GM21381 (cell line): ENCODE data around the gene TOLLIP.
"Not testable (repeated sequence)": the region's sequence is repeated elsewhere in the genome, so short reads cannot be mapped to it uniquely, and the experiment has no call there.

Experiments
- ATAC-seq: cut with Tn5 transposase; IDR thresholded peaks from one replicate; pipeline ENCODE4 v1.9.1; 2021; ENCODE audit warnings: mild to moderate bottlenecking, moderate library complexity; ENCODE audit not compliant: unreplicated experiment

Gene TOLLIP

DNA sequence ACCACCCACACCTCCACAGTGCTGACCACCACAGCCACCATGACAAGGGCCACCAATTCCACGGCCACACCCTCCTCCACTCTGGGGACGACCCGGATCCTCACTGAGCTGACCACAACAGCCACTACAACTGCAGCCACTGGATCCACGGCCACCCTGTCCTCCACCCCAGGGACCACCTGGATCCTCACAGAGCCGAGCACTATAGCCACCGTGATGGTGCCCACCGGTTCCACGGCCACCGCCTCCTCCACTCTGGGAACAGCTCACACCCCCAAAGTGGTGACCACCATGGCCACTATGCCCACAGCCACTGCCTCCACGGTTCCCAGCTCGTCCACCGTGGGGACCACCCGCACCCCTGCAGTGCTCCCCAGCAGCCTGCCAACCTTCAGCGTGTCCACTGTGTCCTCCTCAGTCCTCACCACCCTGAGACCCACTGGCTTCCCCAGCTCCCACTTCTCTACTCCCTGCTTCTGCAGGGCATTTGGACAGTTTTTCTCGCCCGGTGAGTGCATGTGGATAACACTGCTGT is 58.1 kb downstream of the TOLLIP start:
- no peak for ATAC-seq

DNA sequence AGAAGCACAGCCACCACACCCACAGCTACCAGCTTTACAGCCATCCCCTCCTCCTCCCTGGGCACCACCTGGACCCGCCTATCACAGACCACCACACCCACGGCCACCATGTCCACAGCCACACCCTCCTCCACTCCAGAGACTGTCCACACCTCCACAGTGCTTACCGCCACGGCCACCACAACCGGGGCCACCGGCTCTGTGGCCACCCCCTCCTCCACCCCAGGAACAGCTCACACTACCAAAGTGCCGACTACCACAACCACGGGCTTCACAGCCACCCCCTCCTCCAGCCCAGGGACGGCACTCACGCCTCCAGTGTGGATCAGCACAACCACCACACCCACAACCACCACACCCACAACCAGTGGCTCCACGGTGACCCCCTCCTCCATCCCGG is 59.0 kb downstream of the TOLLIP start:
- not testable (repeated sequence) for ATAC-seq

DNA sequence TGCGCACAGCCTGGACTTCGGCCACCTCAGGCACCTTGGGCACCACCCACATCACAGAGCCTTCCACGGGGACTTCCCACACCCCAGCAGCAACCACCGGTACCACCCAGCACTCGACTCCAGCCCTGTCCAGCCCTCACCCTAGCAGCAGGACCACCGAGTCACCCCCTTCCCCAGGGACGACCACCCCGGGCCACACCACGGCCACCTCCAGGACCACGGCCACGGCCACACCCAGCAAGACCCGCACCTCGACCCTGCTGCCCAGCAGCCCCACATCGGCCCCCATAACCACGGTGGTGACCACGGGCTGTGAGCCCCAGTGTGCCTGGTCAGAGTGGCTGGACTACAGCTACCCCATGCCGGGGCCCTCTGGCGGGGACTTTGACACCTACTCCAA is 60.5 kb downstream of the TOLLIP start:
- not testable (repeated sequence) for ATAC-seq

DNA sequence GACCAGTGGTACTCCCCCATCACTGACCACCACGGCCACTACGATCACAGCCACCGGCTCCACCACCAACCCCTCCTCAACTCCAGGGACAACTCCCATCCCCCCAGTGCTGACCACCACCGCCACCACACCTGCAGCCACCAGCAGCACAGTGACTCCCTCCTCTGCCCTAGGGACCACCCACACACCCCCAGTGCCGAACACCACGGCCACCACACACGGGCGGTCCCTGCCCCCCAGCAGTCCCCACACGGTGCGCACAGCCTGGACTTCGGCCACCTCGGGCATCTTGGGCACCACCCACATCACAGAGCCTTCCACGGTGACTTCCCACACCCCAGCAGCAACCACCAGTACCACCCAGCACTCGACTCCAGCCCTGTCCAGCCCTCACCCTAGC is 62.4 kb downstream of the TOLLIP start:
- not testable (repeated sequence) for ATAC-seq

DNA sequence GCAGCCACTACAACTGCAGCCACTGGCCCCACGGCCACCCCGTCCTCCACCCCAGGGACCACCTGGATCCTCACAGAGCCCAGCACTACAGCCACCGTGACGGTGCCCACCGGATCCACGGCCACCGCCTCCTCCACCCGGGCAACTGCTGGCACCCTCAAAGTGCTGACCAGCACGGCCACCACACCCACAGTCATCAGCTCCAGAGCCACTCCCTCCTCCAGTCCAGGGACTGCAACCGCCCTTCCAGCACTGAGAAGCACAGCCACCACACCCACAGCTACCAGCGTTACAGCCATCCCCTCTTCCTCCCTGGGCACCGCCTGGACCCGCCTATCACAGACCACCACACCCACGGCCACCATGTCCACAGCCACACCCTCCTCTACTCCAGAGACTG is 63.1 kb downstream of the TOLLIP start:
- ATAC-seq, result not testable (repeated sequence)

DNA sequence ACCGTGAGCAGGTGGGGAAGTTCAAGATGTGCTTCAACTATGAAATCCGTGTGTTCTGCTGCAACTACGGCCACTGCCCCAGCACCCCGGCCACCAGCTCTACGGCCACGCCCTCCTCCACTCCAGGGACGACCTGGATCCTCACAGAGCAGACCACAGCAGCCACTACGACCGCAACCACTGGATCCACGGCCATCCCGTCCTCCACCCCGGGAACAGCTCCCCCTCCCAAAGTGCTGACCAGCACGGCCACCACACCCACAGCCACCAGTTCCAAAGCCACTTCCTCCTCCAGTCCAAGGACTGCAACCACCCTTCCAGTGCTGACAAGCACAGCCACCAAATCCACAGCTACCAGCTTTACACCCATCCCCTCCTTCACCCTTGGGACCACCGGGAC is 63.7 kb downstream of the TOLLIP start:
- ATAC-seq, result not testable (repeated sequence)

DNA sequence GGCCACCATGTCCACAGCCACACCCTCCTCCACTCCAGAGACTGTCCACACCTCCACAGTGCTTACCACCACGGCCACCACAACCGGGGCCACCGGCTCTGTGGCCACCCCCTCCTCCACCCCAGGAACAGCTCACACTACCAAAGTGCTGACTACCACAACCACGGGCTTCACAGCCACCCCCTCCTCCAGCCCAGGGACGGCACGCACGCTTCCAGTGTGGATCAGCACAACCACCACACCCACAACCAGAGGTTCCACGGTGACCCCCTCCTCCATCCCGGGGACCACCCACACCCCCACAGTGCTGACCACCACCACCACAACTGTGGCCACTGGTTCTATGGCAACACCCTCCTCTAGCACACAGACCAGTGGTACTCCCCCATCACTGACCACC is 64.9 kb downstream of the TOLLIP start:
- not testable (repeated sequence) for ATAC-seq

DNA sequence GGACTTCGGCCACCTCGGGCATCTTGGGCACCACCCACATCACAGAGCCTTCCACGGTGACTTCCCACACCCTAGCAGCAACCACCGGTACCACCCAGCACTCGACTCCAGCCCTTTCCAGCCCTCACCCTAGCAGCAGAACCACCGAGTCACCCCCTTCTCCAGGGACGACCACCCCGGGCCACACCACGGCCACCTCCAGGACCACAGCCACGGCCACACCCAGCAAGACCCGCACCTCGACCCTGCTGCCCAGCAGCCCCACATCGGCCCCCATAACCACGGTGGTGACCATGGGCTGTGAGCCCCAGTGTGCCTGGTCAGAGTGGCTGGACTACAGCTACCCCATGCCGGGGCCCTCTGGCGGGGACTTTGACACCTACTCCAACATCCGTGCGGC is 65.9 kb downstream of the TOLLIP start:
- ATAC-seq, result not testable (repeated sequence)

DNA sequence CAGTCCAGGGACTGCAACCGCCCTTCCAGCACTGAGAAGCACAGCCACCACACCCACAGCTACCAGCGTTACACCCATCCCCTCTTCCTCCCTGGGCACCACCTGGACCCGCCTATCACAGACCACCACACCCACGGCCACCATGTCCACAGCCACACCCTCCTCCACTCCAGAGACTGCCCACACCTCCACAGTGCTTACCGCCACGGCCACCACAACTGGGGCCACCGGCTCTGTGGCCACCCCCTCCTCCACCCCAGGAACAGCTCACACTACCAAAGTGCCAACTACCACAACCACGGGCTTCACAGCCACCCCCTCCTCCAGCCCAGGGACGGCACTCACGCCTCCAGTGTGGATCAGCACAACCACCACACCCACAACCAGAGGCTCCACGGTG is 66.7 kb downstream of the TOLLIP start:
- ATAC-seq, result not testable (repeated sequence)

DNA sequence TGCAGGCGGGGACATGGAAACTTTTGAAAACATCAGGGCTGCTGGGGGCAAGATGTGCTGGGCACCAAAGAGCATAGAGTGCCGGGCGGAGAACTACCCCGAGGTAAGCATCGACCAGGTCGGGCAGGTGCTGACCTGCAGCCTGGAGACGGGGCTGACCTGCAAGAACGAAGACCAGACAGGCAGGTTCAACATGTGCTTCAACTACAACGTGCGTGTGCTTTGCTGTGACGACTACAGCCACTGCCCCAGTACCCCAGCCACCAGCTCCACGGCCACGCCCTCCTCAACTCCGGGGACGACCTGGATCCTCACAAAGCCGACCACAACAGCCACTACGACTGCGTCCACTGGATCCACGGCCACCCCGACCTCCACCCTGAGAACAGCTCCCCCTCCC is 67.1 kb downstream of the TOLLIP start:
- no peak for ATAC-seq

DNA sequence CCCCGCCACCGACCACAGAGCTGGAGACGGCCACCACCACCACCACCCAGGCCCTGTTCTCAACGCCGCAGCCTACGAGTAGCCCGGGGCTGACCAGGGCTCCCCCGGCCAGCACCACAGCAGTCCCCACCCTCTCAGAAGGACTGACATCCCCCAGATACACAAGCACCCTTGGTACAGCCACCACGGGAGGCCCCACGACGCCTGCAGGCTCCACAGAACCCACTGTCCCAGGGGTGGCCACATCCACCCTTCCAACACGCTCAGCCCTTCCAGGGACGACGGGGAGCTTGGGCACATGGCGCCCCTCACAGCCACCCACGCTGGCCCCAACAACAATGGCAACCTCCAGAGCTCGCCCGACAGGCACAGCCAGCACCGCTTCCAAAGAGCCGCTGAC is 67.7 kb downstream of the TOLLIP start:
- no peak for ATAC-seq

DNA sequence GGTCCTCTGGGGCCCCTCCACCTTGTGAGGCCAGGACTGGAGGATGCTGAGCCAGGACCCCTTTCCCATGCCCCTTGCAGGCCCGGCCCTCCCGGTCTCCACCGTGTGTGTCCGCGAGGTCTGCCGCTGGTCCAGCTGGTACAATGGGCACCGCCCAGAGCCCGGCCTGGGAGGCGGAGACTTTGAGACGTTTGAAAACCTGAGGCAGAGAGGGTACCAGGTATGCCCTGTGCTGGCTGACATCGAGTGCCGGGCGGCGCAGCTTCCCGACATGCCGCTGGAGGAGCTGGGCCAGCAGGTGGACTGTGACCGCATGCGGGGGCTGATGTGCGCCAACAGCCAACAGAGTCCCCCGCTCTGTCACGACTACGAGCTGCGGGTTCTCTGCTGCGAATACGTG is 68.7 kb downstream of the TOLLIP start:
- ATAC-seq, result no peak

DNA sequence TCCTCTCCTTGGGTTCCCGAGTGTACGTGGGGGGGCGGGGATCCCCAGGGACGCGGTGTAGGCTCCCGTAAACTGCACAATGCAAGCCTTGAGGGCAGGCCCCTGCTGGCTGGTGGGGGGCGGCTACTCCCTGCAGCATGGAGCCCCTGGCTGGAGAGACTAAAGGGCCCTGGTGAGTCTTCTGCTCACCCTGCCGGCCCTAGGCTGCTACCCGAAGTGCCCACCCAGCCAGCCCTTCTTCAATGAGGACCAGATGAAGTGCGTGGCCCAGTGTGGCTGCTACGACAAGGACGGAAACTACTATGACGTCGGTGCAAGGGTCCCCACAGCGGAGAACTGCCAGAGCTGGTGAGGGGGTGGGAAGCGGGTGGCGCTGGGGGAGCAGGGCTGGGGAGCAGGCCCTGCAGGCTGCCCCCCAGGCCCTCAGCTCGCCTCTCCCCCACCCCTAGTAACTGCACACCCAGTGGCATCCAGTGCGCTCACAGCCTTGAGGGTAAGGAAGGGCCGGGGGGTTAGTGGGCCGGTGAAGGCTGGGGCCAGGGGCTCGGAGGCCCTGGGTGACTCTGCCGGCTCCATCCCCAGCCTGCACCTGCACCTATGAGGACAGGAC is 69.7 kb downstream of the TOLLIP start:
- no peak for ATAC-seq

DNA sequence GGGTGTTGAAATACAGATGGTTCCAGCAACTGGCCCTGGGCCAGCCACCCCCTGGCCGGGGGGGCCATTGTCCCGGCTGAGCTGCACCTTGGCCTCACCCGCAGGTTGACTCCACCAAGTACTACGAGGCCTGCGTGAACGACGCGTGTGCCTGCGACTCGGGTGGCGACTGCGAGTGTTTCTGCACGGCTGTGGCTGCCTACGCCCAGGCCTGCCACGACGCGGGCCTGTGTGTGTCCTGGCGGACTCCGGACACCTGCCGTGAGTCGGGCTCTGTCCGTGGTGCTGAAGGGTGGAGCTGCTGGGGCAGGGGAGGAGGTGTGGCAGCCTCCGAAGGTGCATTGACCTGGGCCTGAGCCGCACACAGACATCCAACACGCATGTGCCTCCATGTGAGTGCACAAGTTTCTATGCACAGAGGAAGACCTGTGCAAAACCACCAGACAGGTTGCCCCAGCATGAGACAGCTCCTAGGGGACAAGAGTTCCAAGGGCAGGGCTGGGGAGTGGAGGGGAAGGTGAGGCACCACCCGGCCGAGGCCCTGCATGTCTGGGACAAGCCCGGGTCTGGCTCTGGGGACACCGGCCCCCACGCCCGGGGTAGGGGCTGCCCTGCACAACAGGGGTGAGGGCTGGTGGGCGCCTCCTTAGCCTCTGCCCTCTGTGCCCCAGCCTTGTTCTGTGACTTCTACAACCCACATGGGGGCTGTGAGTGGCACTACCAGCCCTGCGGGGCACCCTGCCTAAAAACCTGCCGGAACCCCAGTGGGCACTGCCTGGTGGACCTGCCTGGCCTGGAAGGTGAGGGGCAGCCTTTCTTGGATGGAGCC is 70.5 kb downstream of the TOLLIP start:
- ATAC-seq, result no peak

DNA sequence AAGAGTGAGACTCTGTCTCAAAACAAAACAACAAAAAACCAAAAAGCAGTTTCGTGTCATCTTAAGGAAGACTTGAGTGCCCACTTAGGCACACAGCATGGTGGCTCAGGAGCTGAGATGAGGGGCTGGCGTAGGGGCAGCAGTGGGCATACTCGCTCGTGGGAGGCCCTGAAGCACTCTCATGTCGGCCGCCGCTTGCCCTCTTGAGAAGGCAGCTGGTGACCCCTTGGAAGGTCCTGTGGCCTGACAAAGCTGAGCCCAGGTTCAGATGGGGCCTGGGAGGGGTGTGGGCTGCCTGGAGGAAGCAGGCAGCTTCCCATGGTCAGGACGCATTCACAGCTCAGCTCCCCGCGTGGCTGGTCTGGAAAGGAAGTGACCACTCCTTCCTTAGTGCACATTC is 71.6 kb downstream of the TOLLIP start:
- no peak for ATAC-seq

DNA sequence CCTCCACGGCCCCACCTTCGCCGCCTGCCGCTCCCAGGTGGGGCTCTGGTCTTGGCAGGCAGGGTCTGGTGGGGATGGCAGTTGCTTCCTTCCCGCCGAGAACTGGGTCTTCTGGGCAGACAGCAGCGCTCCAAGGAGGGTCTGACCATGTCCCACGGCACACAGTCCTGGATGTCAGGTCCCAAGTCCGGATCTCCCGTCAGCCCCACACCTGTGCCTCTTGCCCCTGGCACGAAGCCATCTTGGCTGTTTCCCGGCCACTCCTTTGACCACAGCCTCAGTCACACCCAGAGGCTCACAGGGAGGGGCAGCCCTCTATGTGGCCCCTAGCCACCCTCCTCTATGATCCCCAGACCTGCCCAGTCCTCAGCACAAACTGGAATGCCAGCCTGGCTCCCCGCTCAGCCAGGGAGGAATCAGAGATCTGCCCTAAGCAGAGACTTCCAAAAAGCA is 72.3 kb downstream of the TOLLIP start:
- no peak for ATAC-seq

DNA sequence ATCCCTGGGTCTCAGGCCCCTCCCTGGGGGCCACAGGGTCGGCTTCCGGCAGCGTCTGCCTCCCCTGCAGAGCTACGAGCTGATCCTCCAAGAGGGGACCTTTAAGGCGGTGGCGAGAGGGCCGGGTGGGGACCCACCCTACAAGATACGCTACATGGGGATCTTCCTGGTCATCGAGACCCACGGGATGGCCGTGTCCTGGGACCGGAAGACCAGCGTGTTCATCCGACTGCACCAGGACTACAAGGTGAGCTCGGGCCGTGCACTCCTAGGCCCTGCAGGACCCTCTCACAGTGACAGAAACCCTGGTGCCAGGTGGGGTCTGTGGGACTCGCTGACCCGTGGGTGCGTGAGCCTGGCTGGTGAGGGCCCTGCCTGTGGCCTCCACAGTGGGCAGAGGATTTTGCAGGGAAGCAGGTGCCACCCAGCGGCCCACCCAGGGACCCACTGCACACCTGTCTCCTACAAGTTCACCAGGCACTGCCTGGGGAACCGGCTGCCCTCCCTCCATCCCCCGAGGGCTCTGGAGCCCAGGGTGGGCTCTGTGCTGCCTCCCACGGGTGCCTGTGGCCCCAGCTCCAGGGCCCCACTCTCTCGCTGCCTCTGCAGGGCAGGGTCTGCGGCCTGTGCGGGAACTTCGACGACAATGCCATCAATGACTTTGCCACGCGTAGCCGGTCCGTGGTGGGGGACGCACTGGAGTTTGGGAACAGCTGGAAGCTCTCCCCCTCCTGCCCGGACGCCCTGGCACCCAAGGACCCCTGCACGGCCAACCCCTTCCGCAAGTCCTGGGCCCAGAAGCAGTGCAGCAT is 72.9 kb downstream of the TOLLIP start:
- ATAC-seq, result no peak

DNA sequence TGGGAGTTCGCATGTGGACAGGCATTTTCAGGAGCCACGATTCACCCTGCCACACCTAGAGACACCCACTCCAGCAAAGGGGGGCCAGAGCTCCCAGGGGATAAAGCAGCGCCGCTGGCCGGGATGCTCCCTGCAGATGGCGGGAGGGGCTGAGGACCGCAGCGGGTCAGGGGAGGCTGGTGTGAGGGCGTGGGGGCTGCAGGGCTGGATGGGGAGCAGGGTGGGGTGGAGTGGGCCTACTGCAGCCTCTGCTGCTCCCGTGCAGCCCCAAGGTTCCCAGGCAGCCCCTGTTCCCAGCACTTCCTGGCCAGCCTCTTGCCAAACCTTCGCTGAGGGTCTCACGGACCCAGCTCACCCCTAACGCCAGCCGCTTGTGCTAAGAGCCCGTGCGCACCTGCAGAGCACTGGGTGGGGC is 73.5 kb downstream of the TOLLIP start:
- ATAC-seq, result no peak

DNA sequence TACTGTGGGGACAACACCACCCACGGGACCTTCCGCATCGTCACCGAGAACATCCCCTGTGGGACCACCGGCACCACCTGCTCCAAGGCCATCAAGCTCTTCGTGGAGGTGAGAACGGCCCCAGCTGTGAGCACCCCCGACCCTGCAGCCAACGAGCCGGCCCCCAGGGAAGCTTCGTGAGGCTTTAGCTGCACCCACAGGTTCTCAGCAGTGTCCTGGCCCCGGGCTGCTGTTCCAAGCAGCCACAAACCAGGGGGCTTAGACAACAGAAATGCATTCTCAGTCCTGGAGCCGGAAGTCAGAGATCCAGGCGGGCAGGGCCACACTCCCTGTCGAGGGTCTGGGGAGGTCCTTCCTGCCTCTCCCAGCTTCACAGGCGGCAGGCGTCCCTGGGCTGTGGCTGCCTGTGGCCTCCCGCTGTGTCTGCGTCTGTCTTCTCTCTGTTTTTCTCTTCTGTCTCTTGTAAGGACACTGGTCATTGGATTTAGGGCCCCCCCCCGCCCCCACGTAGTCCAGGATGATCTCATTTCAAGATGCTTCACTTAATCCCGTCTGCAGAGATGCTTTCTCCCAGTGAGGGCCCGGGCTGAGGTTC is 74.0 kb downstream of the TOLLIP start:
- ATAC-seq, result no peak

DNA sequence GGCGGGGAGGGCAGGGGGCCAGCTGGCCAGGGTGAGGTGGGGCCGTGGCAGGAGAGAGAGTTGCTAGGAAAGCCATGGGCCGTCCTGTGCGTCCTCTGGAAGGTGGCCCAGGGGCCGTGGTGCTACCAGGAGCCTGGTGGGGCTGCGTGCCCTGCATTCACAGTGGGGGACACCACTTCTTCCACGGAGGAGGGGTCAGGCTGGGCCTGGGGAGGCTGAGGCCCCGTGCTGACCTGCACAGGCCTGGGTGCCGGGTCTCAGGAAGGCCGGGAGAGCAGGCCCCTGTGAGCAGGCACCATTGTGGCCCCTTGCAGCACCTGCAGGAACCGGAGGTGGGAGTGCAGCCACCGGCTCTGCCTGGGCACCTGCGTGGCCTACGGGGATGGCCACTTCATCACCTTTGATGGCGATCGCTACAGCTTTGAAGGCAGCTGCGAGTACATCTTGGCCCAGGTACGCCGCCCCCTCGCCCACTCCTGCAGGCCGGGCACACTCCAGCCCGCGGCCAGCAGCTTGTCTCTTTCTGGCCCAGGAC is 74.6 kb downstream of the TOLLIP start:
- no peak for ATAC-seq
